ENCODE measurements around the gene CBLC. TPM values are rescaled to one million over a fixed set of nuclear protein-coding genes. Genes with fewer than 3 reads are reported as not detected.
A peak's percentile ranks its signal among the peaks of the same experiment; 100 is the strongest.

Gene CBLC
- total RNA-seq, 1 experiment from 2014 or later: 20.5 TPM

DNA sequence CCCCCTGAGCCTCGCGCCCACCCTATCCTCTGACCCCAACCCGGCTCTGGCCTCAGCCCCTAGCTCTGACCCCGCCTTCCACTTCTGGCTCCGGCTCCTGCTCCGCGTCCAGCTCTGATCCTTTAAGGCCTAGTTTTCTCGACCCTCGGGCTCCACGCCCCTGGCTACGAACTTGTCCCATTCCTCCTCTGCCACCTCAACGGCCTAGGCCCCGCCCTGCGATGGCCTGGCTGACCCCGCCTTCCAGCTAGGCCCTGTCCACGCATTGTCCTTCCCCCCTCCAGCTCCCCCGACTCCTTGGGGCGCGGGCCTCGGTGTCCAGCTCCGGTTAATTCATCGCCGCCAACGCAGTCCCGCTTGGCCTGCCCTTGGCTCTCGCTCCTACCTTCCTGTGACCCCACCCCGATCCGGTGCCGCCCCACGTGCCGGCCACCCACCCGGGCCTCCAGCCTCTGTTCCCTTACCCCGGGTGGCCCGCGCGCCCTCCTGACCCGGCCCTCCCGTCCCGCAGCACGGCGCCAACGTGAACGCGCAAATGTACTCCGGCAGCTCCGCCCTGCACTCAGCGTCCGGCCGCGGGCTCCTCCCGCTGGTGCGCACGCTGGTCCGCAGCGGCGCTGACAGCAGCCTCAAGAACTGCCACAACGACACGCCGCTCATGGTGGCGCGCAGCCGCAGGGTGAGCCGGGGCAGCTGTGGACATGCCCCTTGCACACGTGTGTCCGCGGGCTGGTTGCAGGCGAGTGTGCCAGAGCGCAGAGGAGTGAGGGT lies 19.8 kb upstream of the CBLC start (continued):
- TF ChIP-seq TP53 (CRISPR knock-in tag; IDR thresholded peaks at IDR 0.05) (no peak), FOXK1 (CRISPR knock-in tag; IDR thresholded peaks at IDR 0.05) (peak; percentile 85), NFATC4 (CRISPR knock-in tag; IDR thresholded peaks at IDR 0.05) (no peak), PRRX2 (CRISPR knock-in tag; IDR thresholded peaks at IDR 0.05) (no peak), NR3C1 (CRISPR knock-in tag; conservative IDR thresholded peaks at IDR 0.05; ENCODE audit: low read depth) (no peak), NFE2L1 (CRISPR knock-in tag; IDR thresholded peaks at IDR 0.05) (no peak), ZNF138 (CRISPR knock-in tag; conservative IDR thresholded peaks at IDR 0.05) (peak; percentile 76; the same call in 1 of the 2 replicates), NR2C2 (CRISPR knock-in tag; IDR thresholded peaks at IDR 0.05) (no peak), ELF4 (CRISPR knock-in tag; IDR thresholded peaks at IDR 0.05; ENCODE audit: low read depth) (no peak), ZNF263 (CRISPR knock-in tag; IDR thresholded peaks at IDR 0.05; ENCODE audit: low read depth) (no peak), ATF1 (CRISPR knock-in tag; IDR thresholded peaks at IDR 0.05) (no peak), TEAD4 (CRISPR knock-in tag; IDR thresholded peaks at IDR 0.05) (no peak), ZNF416 (CRISPR knock-in tag; IDR thresholded peaks at IDR 0.05) (no peak), FOXP1 (CRISPR knock-in tag; IDR thresholded peaks at IDR 0.05; ENCODE audit: borderline replicate concordance) (peak; percentile 64; the same call in 1 of the 2 replicates), ESRRA (CRISPR knock-in tag; IDR thresholded peaks at IDR 0.05; ENCODE audit: borderline replicate concordance) (no peak)
- TF ChIP-seq, protein P1, sequence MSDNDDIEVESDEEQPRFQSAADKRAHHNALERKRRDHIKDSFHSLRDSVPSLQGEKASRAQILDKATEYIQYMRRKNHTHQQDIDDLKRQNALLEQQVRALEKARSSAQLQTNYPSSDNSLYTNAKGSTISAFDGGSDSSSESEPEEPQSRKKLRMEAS (CRISPR knock-in tag; IDR thresholded peaks at IDR 0.05): peak; percentile 78
- TF ChIP-seq, protein P2, sequence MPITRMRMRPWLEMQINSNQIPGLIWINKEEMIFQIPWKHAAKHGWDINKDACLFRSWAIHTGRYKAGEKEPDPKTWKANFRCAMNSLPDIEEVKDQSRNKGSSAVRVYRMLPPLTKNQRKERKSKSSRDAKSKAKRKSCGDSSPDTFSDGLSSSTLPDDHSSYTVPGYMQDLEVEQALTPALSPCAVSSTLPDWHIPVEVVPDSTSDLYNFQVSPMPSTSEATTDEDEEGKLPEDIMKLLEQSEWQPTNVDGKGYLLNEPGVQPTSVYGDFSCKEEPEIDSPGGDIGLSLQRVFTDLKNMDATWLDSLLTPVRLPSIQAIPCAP (CRISPR knock-in tag; IDR thresholded peaks at IDR 0.05): 0 out of 2 replicates have a peak, but pooled peaks have one; percentile 63
- TF ChIP-seq, protein P3, sequence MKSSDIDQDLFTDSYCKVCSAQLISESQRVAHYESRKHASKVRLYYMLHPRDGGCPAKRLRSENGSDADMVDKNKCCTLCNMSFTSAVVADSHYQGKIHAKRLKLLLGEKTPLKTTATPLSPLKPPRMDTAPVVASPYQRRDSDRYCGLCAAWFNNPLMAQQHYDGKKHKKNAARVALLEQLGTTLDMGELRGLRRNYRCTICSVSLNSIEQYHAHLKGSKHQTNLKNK (CRISPR knock-in tag; IDR thresholded peaks at IDR 0.05): no peak
- TF ChIP-seq, protein P4, sequence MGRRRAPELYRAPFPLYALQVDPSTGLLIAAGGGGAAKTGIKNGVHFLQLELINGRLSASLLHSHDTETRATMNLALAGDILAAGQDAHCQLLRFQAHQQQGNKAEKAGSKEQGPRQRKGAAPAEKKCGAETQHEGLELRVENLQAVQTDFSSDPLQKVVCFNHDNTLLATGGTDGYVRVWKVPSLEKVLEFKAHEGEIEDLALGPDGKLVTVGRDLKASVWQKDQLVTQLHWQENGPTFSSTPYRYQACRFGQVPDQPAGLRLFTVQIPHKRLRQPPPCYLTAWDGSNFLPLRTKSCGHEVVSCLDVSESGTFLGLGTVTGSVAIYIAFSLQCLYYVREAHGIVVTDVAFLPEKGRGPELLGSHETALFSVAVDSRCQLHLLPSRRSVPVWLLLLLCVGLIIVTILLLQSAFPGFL (CRISPR knock-in tag; IDR thresholded peaks at IDR 0.05; ENCODE audit: borderline replicate concordance): no peak
- TF ChIP-seq, protein P5, sequence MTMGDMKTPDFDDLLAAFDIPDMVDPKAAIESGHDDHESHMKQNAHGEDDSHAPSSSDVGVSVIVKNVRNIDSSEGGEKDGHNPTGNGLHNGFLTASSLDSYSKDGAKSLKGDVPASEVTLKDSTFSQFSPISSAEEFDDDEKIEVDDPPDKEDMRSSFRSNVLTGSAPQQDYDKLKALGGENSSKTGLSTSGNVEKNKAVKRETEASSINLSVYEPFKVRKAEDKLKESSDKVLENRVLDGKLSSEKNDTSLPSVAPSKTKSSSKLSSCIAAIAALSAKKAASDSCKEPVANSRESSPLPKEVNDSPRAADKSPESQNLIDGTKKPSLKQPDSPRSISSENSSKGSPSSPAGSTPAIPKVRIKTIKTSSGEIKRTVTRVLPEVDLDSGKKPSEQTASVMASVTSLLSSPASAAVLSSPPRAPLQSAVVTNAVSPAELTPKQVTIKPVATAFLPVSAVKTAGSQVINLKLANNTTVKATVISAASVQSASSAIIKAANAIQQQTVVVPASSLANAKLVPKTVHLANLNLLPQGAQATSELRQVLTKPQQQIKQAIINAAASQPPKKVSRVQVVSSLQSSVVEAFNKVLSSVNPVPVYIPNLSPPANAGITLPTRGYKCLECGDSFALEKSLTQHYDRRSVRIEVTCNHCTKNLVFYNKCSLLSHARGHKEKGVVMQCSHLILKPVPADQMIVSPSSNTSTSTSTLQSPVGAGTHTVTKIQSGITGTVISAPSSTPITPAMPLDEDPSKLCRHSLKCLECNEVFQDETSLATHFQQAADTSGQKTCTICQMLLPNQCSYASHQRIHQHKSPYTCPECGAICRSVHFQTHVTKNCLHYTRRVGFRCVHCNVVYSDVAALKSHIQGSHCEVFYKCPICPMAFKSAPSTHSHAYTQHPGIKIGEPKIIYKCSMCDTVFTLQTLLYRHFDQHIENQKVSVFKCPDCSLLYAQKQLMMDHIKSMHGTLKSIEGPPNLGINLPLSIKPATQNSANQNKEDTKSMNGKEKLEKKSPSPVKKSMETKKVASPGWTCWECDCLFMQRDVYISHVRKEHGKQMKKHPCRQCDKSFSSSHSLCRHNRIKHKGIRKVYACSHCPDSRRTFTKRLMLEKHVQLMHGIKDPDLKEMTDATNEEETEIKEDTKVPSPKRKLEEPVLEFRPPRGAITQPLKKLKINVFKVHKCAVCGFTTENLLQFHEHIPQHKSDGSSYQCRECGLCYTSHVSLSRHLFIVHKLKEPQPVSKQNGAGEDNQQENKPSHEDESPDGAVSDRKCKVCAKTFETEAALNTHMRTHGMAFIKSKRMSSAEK (CRISPR knock-in tag; IDR thresholded peaks at IDR 0.05; ENCODE audit: borderline replicate concordance): no peak
- TF ChIP-seq, protein P6, sequence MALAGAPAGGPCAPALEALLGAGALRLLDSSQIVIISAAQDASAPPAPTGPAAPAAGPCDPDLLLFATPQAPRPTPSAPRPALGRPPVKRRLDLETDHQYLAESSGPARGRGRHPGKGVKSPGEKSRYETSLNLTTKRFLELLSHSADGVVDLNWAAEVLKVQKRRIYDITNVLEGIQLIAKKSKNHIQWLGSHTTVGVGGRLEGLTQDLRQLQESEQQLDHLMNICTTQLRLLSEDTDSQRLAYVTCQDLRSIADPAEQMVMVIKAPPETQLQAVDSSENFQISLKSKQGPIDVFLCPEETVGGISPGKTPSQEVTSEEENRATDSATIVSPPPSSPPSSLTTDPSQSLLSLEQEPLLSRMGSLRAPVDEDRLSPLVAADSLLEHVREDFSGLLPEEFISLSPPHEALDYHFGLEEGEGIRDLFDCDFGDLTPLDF (CRISPR knock-in tag; IDR thresholded peaks at IDR 0.05): no peak
- TF ChIP-seq, protein P7, sequence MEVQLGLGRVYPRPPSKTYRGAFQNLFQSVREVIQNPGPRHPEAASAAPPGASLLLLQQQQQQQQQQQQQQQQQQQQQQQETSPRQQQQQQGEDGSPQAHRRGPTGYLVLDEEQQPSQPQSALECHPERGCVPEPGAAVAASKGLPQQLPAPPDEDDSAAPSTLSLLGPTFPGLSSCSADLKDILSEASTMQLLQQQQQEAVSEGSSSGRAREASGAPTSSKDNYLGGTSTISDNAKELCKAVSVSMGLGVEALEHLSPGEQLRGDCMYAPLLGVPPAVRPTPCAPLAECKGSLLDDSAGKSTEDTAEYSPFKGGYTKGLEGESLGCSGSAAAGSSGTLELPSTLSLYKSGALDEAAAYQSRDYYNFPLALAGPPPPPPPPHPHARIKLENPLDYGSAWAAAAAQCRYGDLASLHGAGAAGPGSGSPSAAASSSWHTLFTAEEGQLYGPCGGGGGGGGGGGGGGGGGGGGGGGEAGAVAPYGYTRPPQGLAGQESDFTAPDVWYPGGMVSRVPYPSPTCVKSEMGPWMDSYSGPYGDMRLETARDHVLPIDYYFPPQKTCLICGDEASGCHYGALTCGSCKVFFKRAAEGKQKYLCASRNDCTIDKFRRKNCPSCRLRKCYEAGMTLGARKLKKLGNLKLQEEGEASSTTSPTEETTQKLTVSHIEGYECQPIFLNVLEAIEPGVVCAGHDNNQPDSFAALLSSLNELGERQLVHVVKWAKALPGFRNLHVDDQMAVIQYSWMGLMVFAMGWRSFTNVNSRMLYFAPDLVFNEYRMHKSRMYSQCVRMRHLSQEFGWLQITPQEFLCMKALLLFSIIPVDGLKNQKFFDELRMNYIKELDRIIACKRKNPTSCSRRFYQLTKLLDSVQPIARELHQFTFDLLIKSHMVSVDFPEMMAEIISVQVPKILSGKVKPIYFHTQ (CRISPR knock-in tag; IDR thresholded peaks at IDR 0.05): no peak
- TF ChIP-seq, protein P8, sequence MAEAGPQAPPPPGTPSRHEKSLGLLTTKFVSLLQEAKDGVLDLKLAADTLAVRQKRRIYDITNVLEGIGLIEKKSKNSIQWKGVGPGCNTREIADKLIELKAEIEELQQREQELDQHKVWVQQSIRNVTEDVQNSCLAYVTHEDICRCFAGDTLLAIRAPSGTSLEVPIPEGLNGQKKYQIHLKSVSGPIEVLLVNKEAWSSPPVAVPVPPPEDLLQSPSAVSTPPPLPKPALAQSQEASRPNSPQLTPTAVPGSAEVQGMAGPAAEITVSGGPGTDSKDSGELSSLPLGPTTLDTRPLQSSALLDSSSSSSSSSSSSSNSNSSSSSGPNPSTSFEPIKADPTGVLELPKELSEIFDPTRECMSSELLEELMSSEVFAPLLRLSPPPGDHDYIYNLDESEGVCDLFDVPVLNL (CRISPR knock-in tag; IDR thresholded peaks at IDR 0.05; ENCODE audit: borderline replicate concordance, low read depth): no peak
- TF ChIP-seq, protein P9, sequence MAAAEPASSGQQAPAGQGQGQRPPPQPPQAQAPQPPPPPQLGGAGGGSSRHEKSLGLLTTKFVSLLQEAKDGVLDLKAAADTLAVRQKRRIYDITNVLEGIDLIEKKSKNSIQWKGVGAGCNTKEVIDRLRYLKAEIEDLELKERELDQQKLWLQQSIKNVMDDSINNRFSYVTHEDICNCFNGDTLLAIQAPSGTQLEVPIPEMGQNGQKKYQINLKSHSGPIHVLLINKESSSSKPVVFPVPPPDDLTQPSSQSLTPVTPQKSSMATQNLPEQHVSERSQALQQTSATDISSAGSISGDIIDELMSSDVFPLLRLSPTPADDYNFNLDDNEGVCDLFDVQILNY (CRISPR knock-in tag; IDR thresholded peaks at IDR 0.05): no peak
